Omental fat pad (tissue), 4 donors: ENCODE measurements around the gene RTN4RL2. TPM values are rescaled to one million over a fixed set of nuclear protein-coding genes. Genes with fewer than 3 reads are reported as not detected.

Source experiments
- ATAC-seq: fragments of 150-250 bp; one replicate; pipeline ENCODE4 v1.9.1; 2016; ENCODE audit warnings: mild to moderate bottlenecking, moderate library complexity; ENCODE audit not compliant: low FRiP score
- DNase-seq: peaks from one replicate; pipeline ENCODE4 v3.0.0-alpha.2; 2019; ENCODE audit warnings: low spot score
- CTCF ChIP-seq, 3 donors: fragments of 450-650 bp; IDR thresholded peaks; one replicate each; pipeline ENCODE4 v1.5.1; 2016 to 2017; ENCODE audit warnings: antibody characterized with exemption in 3 of 3, mild to moderate bottlenecking in 3 of 3, moderate library complexity in 2 of 3
- total RNA-seq, 4 donors: library from RNA; depleted of rRNA; stranded (reverse); fragments of >200 nt; gene quantifications; one replicate each; pipeline ENCODE4 v1.1.0, GENCODE V29; 2016

The RTN4RL2 gene
- total RNA-seq, 4 donors from 2014 or later: 0.25 to 1.4 (median 0.74) TPM; not detected in 1

GRCh38 chr11:57476047-57476756 is 15.9 kb downstream of the RTN4RL2 start:
- DNase-seq: no peak
- ATAC-seq: peak; percentile 56
- no peak for TF ChIP-seq CTCF (IDR thresholded peaks at IDR 0.05)

GRCh38 chr11:57476757-57477506 is 16.6 kb downstream of the RTN4RL2 start:
- TF ChIP-seq CTCF (IDR thresholded peaks at IDR 0.05): no peak
- DNase-seq (no peak), ATAC-seq (peak; percentile 45)

- DNase-seq (no peak), ATAC-seq (no peak)
- TF ChIP-seq CTCF (IDR thresholded peaks at IDR 0.05): no peak
Measured at GRCh38 chr11:57477507-57478189, 17.3 kb downstream of the RTN4RL2 start.

- TF ChIP-seq CTCF (IDR thresholded peaks at IDR 0.05): no peak
- DNase-seq: no peak
- no peak for ATAC-seq
Measured at GRCh38 chr11:57479021-57479663, 18.8 kb downstream of the RTN4RL2 start.

- DNase-seq (no peak), ATAC-seq (no peak)
- TF ChIP-seq CTCF (IDR thresholded peaks at IDR 0.05): no peak
Measured at GRCh38 chr11:57479911-57480310, 19.6 kb downstream of the RTN4RL2 start.

GRCh38 chr11:57480409-57481137 is 20.2 kb downstream of the RTN4RL2 start:
- ATAC-seq: no peak

More at GRCh38 chr11:57480409-57481137, 20.2 kb downstream of the RTN4RL2 start:
- peak in 1 of 3 donors; percentile 55 for TF ChIP-seq CTCF (IDR thresholded peaks at IDR 0.05)
- DNase-seq: no peak
